Kidney (tissue), 14 donors: Measurements from ENCODE around the gene INPP5J. TPM values are rescaled to one million over a fixed set of nuclear protein-coding genes. Genes with fewer than 3 reads are reported as not detected.

ENCODE experiments used
- DNase-seq, 5 donors: peaks; one replicate each; pipeline ENCODE4 v3.0.0-alpha.2; 2013 to 2020
- FAIRE-seq: peaks from 2 replicates; lab custom pipeline; 2012; peaks lifted over from hg19 to GRCh38; lab: Jason Lieb, UNC
- H3K27ac ChIP-seq, 2 donors: one replicate each; pipeline ENCODE4 v1.7.0; 2013; ENCODE audit warnings: low read depth in 2 of 2, low read length in 2 of 2, inconsistent platforms in 1 of 2
- H3K27me3 ChIP-seq: one replicate; pipeline ENCODE4 v1.7.1; 2013; ENCODE audit warnings: low read length, inconsistent platforms; ENCODE audit not compliant: control insufficient read depth, insufficient read depth
- H3K36me3 ChIP-seq, 3 donors: one replicate each; pipeline versions ENCODE4 v1.7.0 to v1.7.1; 2013; ENCODE audit warnings: low read length in 3 of 3, control low read depth in 1 of 3, inconsistent platforms in 1 of 3; ENCODE audit not compliant: insufficient read depth in 3 of 3, control insufficient read depth in 2 of 3
- H3K4me1 ChIP-seq, 3 donors: one replicate each; pipeline versions ENCODE4 v1.7.0 to v1.7.1; 2013; ENCODE audit warnings: low read length in 3 of 3, inconsistent platforms in 1 of 3, low read depth in 1 of 3; ENCODE audit not compliant: control insufficient read depth in 2 of 3, insufficient read depth in 2 of 3
- H3K4me3 ChIP-seq, 3 donors: one replicate each; pipeline versions ENCODE4 v1.7.0 to v1.8.1; 2013; ENCODE audit warnings: low read length in 3 of 3, control low read depth in 1 of 3, inconsistent platforms in 1 of 3
- H3K9ac ChIP-seq, 3 donors: one replicate each; pipeline versions ENCODE4 v1.7.0 to v1.7.1; 2013; ENCODE audit warnings: low read length in 3 of 3, control low read depth in 1 of 3, inconsistent platforms in 1 of 3
- H3K9me3 ChIP-seq, 3 donors: one replicate each; pipeline versions ENCODE4 v1.7.0 to v1.7.1; 2013; ENCODE audit warnings: low read length in 3 of 3, control low read depth in 1 of 3, inconsistent platforms in 1 of 3; ENCODE audit not compliant: control insufficient read depth in 2 of 3, insufficient read depth in 1 of 3
- CTCF ChIP-seq: IDR thresholded peaks from 3 replicates; pipeline ENCODE4 v1.5.1; 2012; ENCODE audit warnings: mild to moderate bottlenecking, moderate library complexity, borderline replicate concordance; ENCODE audit not compliant: insufficient read depth; ENCODE audit errors: extremely low read depth
- intact Hi-C: fragments of 100-400 bp; cut with DNase I; formaldehyde crosslinking; loops from one replicate; pipeline ENCODE4 v1.11.1; 2022
- polyA plus RNA-seq: library from polyadenylated mRNA; stranded (reverse); fragments of 350-450 nt; fragmentation: Illumina TruSeq; extraction: RNeasy Lipid Tissue Mini Kit (QIAGEN cat#74804); gene quantifications from one replicate; pipeline ENCODE4 v1.2.3, GENCODE V29; 2014; ENCODE audit warnings: low read depth, low replicate concordance; ENCODE audit not compliant: insufficient read depth
- total RNA-seq: library from RNA; stranded (reverse); fragmentation: NEBNext Ultra II Directional; extraction: Animal tissue kit (Norgen Biotek cat#: 25700); gene quantifications from one replicate; pipeline ENCODE4 v1.2.1, GENCODE V29; 2021
- donor health status: control.
- donor health status: control.
- donor health status: control.
- donor health status: control.
- donor health status: control.
- donor health status: DM: yes; HTN: yes; CAD: no.
- donor health status: Normal renal cell carcinoma (clear cell type).

Gene INPP5J
- total and polyA plus RNA-seq, 2 donors from 2014 or later = 6.2 to 44.7 TPM

- Histone ChIP-seq H3K4me3 (no peak overlapping the region), H3K27me3 (no peaks in the 10 kb centered on the region), H3K4me1 (peaks cover 0 to 18% (median 0%) of the 10 kb centered on the region in 3 donors), H3K9me3 (no peaks in the 10 kb centered on the region), H3K27ac (peak overlapping the region; percentile 74 to 78), H3K9ac (peak overlapping the region in 2 of 3 donors; percentile 91 to 98), H3K36me3 (no peaks in the 10 kb centered on the region)
- DNase-seq = no peak
- intact Hi-C loops = no loop called here
- FAIRE-seq = no peak
- TF ChIP-seq CTCF = no peak
These were observed 602 bp upstream of the INPP5J start for GRCh38 chr22:31122196-31122531.

GRCh38 chr22:31123292-31123602, 481 bp downstream of the INPP5J start:
- no peak for TF ChIP-seq CTCF
- peak overlapping the region; percentile 74 for H3K27ac ChIP-seq
- no peaks in the 10 kb centered on the region for H3K27me3 ChIP-seq
- intact Hi-C loops = no loop called here
- no peaks in the 10 kb centered on the region for H3K9me3 ChIP-seq
- no peaks in the 10 kb centered on the region for H3K36me3 ChIP-seq
- peaks cover 0 to 19% (median 0%) of the 10 kb centered on the region in 3 donors for H3K4me1 ChIP-seq
- peak overlapping the region in 2 of 3 donors; percentile 51 to 80 for H3K4me3 ChIP-seq
- H3K9ac ChIP-seq = peak overlapping the region in 2 of 3 donors; percentile 91 to 98
- DNase-seq (no peak), FAIRE-seq (no peak)

GRCh38 chr22:31124290-31124689, 1.5 kb downstream of the INPP5J start:
- Histone ChIP-seq H3K4me1 (peaks cover 0 to 15% (median 0%) of the 10 kb centered on the region in 3 donors), H3K36me3 (peaks cover 0 to 2% (median 0%) of the 10 kb centered on the region in 3 donors), H3K9me3 (no peaks in the 10 kb centered on the region), H3K4me3 (peak overlapping the region in 2 of 3 donors; percentile 41 to 80), H3K9ac (peak overlapping the region in 2 of 3 donors; percentile 17 to 98), H3K27ac (peak overlapping the region in 1 of 2 donors; percentile 40), H3K27me3 (no peaks in the 10 kb centered on the region)
- DNase-seq (no peak), FAIRE-seq (no peak)
- intact Hi-C loops = no loop called here
- no peak for TF ChIP-seq CTCF
